B cell (primary cell): ENCODE results near the gene HS2ST1. TPM values are rescaled to one million over a fixed set of nuclear protein-coding genes. Genes with fewer than 3 reads are reported as not detected.

Source experiments
- ATAC-seq: fragments of 200-7000 bp; cut with Tn5 transposase; one replicate; pipeline ENCODE4 v1.10.0; 2021; ENCODE audit warnings: low read depth, mild to moderate bottlenecking, moderate number of reproducible peaks, moderate library complexity
- CTCF ChIA-PET: fragments of 350-600 bp; sonication (Branson Sonifier 250); formaldehyde crosslinking; loops from one replicate; lab custom pipeline; 2021; ENCODE audit warnings: antibody characterized with exemption, inconsistent platforms; lab: Charles Lee
- POLR2A ChIA-PET: fragments of 350-600 bp; sonication (Branson Sonifier 250); formaldehyde crosslinking; loops from one replicate; lab custom pipeline; 2021; ENCODE audit warnings: antibody characterized with exemption; lab: Charles Lee
- DNase-seq: peaks from one replicate; pipeline ENCODE4 v3.0.0; 2013
- H2AFZ ChIP-seq: 2 replicates; pipeline ENCODE4 v1.6.1; 2012; ENCODE audit warnings: mild to moderate bottlenecking, low read depth, low read length; ENCODE audit not compliant: insufficient read depth, poor library complexity, severe bottlenecking
- H3K27ac ChIP-seq, 2 donors: 1 replicate in 1 of 2; 2 replicates in 1 of 2; pipeline ENCODE4 v1.5.1; 2012 to 2013; ENCODE audit warnings: low read length in 2 of 2, mild to moderate bottlenecking in 2 of 2, moderate library complexity in 1 of 2
- H3K27me3 ChIP-seq, 4 experiments: fragments of 200-600 bp in 1 of 4; sonication (generic) in 1 of 4; replicated peaks in 1 of 4; 1 replicate in 2 of 4; 2 replicates in 2 of 4; pipeline versions ENCODE4 v1.6.1 to v1.7.0; 2013 to 2016; ENCODE audit warnings: low read length in 3 of 4, mild to moderate bottlenecking in 2 of 4, mixed read lengths in 1 of 4, moderate library complexity in 1 of 4; ENCODE audit not compliant: insufficient read depth in 4 of 4, control insufficient read depth in 3 of 4; ENCODE audit errors: control extremely low read depth in 1 of 4
- H3K36me3 ChIP-seq, 2 experiments: replicated peaks in 1 of 2; 1 replicate in 1 of 2; 2 replicates in 1 of 2; pipeline versions ENCODE4 v1.6.1 to v1.7.1; 2013; ENCODE audit warnings: low read length in 1 of 2; ENCODE audit not compliant: insufficient read depth in 2 of 2, control insufficient read depth in 1 of 2; ENCODE audit errors: control extremely low read depth in 1 of 2, extremely low read depth in 1 of 2
- H3K4me1 ChIP-seq, 2 donors: fragments of 200-600 bp in 1 of 2; sonication (generic) in 1 of 2; 1 replicate in 1 of 2; 2 replicates in 1 of 2; pipeline versions ENCODE4 v1.5.1 to v1.6.1; 2013 to 2017; ENCODE audit warnings: low read length in 2 of 2; ENCODE audit not compliant: control insufficient read depth in 2 of 2, insufficient read depth in 2 of 2
- H3K4me2 ChIP-seq: replicated peaks from 2 replicates; pipeline ENCODE3; 2012; ENCODE audit warnings: mild to moderate bottlenecking, low read depth, low read length; ENCODE audit not compliant: poor library complexity, severe bottlenecking
- H3K4me3 ChIP-seq, 5 experiments: fragments of 200-600 bp in 1 of 5; sonication (generic) in 1 of 5; 1 replicate in 3 of 5; 2 replicates in 2 of 5; pipeline versions ENCODE4 v1.5.1 to v1.7.0; 2011 to 2016; ENCODE audit warnings: low read length in 4 of 5, mild to moderate bottlenecking in 4 of 5, low read depth in 2 of 5, control low read depth in 1 of 5, moderate library complexity in 1 of 5; ENCODE audit not compliant: insufficient read depth in 1 of 5; ENCODE audit errors: control extremely low read depth in 1 of 5, extremely low read depth in 1 of 5
- H3K79me2 ChIP-seq: fragments of 200-600 bp; sonication (generic); one replicate; pipeline ENCODE4 v1.6.0; 2016; ENCODE audit warnings: low read length; ENCODE audit not compliant: control insufficient read depth, insufficient read depth
- H3K9ac ChIP-seq: fragments of 200-600 bp; sonication (generic); 2 replicates; pipeline ENCODE4 v1.6.1; 2017; ENCODE audit warnings: mild to moderate bottlenecking, low read length, moderate library complexity
- H3K9me3 ChIP-seq, 3 donors: one replicate each; pipeline versions ENCODE4 v1.6.1 to v1.7.1; 2013; ENCODE audit warnings: low read length in 2 of 3; ENCODE audit not compliant: control insufficient read depth in 2 of 3, insufficient read depth in 1 of 3; ENCODE audit errors: control extremely low read depth in 1 of 3
- H4K20me1 ChIP-seq: 2 replicates; pipeline ENCODE4 v1.6.0; 2012; ENCODE audit warnings: mild to moderate bottlenecking, low read length; ENCODE audit not compliant: insufficient read depth, control insufficient read depth, poor library complexity, severe bottlenecking
- H3K27ac Mint-ChIP-seq: one replicate; pipeline ENCODE4 v1.8.0; 2021; ENCODE audit warnings: mixed read lengths
- H3K27me3 Mint-ChIP-seq: one replicate; pipeline ENCODE4 v1.8.0; 2021; ENCODE audit warnings: mixed read lengths
- H3K4me1 Mint-ChIP-seq: one replicate; pipeline ENCODE4 v1.8.0; 2021; ENCODE audit warnings: mixed read lengths
- H3K4me3 Mint-ChIP-seq: one replicate; pipeline ENCODE4 v1.8.0; 2021; ENCODE audit warnings: mixed read lengths
- H3K9me3 Mint-ChIP-seq: one replicate; pipeline ENCODE4 v1.8.0; 2022; ENCODE audit warnings: mixed read lengths; ENCODE audit not compliant: insufficient read depth
- CTCF ChIP-seq: fragments of 200-600 bp; IDR thresholded peaks from one replicate; pipeline ENCODE4 v1.8.0; 2022; ENCODE audit warnings: antibody characterized with exemption, mild to moderate bottlenecking
- EZH2 ChIP-seq: IDR thresholded peaks from 2 replicates; pipeline ENCODE4 v1.6.1; 2012; ENCODE audit warnings: borderline replicate concordance, low read depth, mild to moderate bottlenecking, moderate library complexity, low read length; ENCODE audit not compliant: insufficient read depth, poor library complexity, severe bottlenecking
- WGBS: methylation state at CpG from one replicate; pipeline ENCODE4 v1.1.5; 2013; ENCODE audit warnings: missing lambda C conversion rate; ENCODE audit not compliant: insufficient coverage; 5-methylcytosine and 5-hydroxymethylcytosine counted together
- intact Hi-C: fragments of 100-400 bp; cut with micrococcal nuclease; formaldehyde crosslinking; loops from one replicate; pipeline ENCODE4 v1.10.0; 2022
- polyA plus RNA-seq: library from polyadenylated mRNA; depleted of rRNA; stranded (reverse); fragments of >200 nt; gene quantifications from 2 replicates; pipeline ENCODE4 v1.2.3, GENCODE V29; 2012
- total RNA-seq, 2 donors: library from RNA; stranded (reverse); fragments of 120-200 nt in 1 of 2; gene quantifications; 1 replicate in 1 of 2; 2 replicates in 1 of 2; pipeline versions ENCODE4 v1.2.3 to v1.2.4, GENCODE V29; 2013 to 2022

HS2ST1 gene
- total and polyA plus RNA-seq, 2 donors (not counting 1 experiment from before 2014, with no cell fraction given) = 3.0 to 16.9 TPM

- Histone ChIP-seq H3K79me2 (peaks cover 35% of the 10 kb centered on the region), H3K9ac (no peak overlapping the region), H3K4me1 (peaks cover 16 to 28% of the 10 kb centered on the region in 2 donors), H3K4me3 (no peak overlapping the region), H3K36me3 (no peaks in the 10 kb centered on the region), H3K4me2 (no peak overlapping the region), H3K27ac (no peak overlapping the region), H2AFZ (no peak overlapping the region), H3K9me3 (peaks cover 0 to 4% (median 1%) of the 10 kb centered on the region in 3 donors), H3K27me3 (no peaks in the 10 kb centered on the region), H4K20me1 (no peaks in the 10 kb centered on the region)
- Mint-ChIP-seq H3K4me3 (no peak overlapping the region), H3K27me3 (no peaks in the 10 kb centered on the region), H3K27ac (no peak overlapping the region), H3K4me1 (peaks cover 44% of the 10 kb centered on the region), H3K9me3 (peaks cover 2% of the 10 kb centered on the region)
- CTCF ChIA-PET = interaction anchor here (0.9 kb wide), 1 partner anchor 37 kb away, joined by 3 read pairs; no protein-coding TSS in a partner anchor
- intact Hi-C loops = loop anchor here (2.0 kb wide), 1 partner anchor 14 kb away; no protein-coding TSS in a partner anchor
- TF ChIP-seq EZH2 (no peak), CTCF (no peak)
- DNase-seq (no peak), ATAC-seq (no peak)
- no CpG with 5 or more reads among the region's 4 CpGs for WGBS
- POLR2A ChIA-PET = no interaction called here
Measured at GRCh38 chr1:87046951-87047350, 132.5 kb downstream of the HS2ST1 start.

DNA sequence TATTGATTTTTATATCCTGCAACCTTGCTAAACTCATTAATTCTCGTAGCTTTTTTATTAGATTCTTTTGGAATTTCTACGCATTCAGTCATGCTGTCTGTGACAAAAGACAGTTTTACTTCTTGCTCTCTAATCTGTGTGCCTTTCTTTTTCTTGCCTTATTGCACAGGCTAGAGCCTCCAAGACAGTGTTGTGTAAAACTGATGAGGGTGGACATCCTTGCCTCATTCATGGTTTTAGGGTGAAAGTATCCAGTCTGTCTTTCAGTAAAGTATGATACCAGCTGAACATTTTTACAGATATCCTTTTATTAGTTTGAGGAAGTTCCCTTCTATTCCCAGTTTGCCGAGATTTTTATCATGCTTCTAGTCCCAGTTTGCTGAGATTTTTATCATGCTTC lies 133.8 kb downstream of the HS2ST1 start:
- CTCF ChIA-PET = no interaction called here
- DNase-seq (no peak), ATAC-seq (no peak)
- Mint-ChIP-seq H3K4me3 (no peak overlapping the region), H3K9me3 (peaks cover 2% of the 10 kb centered on the region), H3K27me3 (no peaks in the 10 kb centered on the region), H3K4me1 (peaks cover 44% of the 10 kb centered on the region), H3K27ac (no peak overlapping the region)
- peaks cover 20 to 29% of the 10 kb centered on the region in 2 donors for H3K4me1 ChIP-seq
- peaks cover 40% of the 10 kb centered on the region for H3K79me2 ChIP-seq
- POLR2A ChIA-PET = no interaction called here
- peaks cover 0 to 4% (median 1%) of the 10 kb centered on the region in 3 donors for H3K9me3 ChIP-seq
- H4K20me1 ChIP-seq = no peaks in the 10 kb centered on the region
- H3K36me3 ChIP-seq = no peaks in the 10 kb centered on the region
- no peak overlapping the region for H3K9ac ChIP-seq
- intact Hi-C loops = no loop called here
- no peak overlapping the region for H3K27ac ChIP-seq
- H3K27me3 ChIP-seq = no peaks in the 10 kb centered on the region
- no peak overlapping the region for H3K4me2 ChIP-seq
- H3K4me3 ChIP-seq = no peak overlapping the region
- no peak overlapping the region for H2AFZ ChIP-seq
- no peak for TF ChIP-seq CTCF
- TF ChIP-seq EZH2 = no peak
- WGBS = 100% methylated on average over 1 of the region's 3 CpGs
